8988T (cell line): ENCODE measurements around the gene PPP1R14C.

Source experiments
- DNase-seq: peaks from one replicate; pipeline ENCODE4 v3.0.0; 2011

Gene PPP1R14C

GRCh38 chr6:150196942-150197745, 54.3 kb downstream of the PPP1R14C start:
- DNase-seq = no peak

- no peak for DNase-seq
Measured at GRCh38 chr6:150198532-150198931, 55.7 kb downstream of the PPP1R14C start.

- DNase-seq = no peak
Measured at GRCh38 chr6:150199241-150199640, 56.4 kb downstream of the PPP1R14C start.

- no peak for DNase-seq
Measured at GRCh38 chr6:150200428-150201100, 57.7 kb downstream of the PPP1R14C start.

- DNase-seq = no peak
Measured at GRCh38 chr6:150201285-150201684, 58.4 kb downstream of the PPP1R14C start.

GRCh38 chr6:150201772-150202329, 59.0 kb downstream of the PPP1R14C start:
- no peak for DNase-seq

GRCh38 chr6:150202404-150202803, 59.6 kb downstream of the PPP1R14C start:
- no peak for DNase-seq

GRCh38 chr6:150202934-150203333, 60.1 kb downstream of the PPP1R14C start:
- no peak for DNase-seq

GRCh38 chr6:150203378-150203777, 60.5 kb downstream of the PPP1R14C start:
- DNase-seq = no peak

- DNase-seq = no peak
Measured at GRCh38 chr6:150203871-150204545, 61.2 kb downstream of the PPP1R14C start.

GRCh38 chr6:150204705-150205472, 62.0 kb downstream of the PPP1R14C start:
- no peak for DNase-seq

- DNase-seq = no peak
Measured at GRCh38 chr6:150207931-150208570, 65.2 kb downstream of the PPP1R14C start.

- no peak for DNase-seq
Measured at GRCh38 chr6:150208611-150209352, 65.9 kb downstream of the PPP1R14C start.

- no peak for DNase-seq
Measured at GRCh38 chr6:150209415-150209814, 66.6 kb downstream of the PPP1R14C start.

- DNase-seq = no peak
Measured at GRCh38 chr6:150211700-150212511, 69.1 kb downstream of the PPP1R14C start.

- DNase-seq = no peak
Measured at GRCh38 chr6:150212778-150213177, 69.9 kb downstream of the PPP1R14C start.

- no peak for DNase-seq
Measured at GRCh38 chr6:150213301-150213700, 70.5 kb downstream of the PPP1R14C start.

- DNase-seq = no peak
Measured at GRCh38 chr6:150214310-150214709, 71.5 kb downstream of the PPP1R14C start.

- DNase-seq = no peak
Measured at GRCh38 chr6:150220634-150221551, 78.0 kb downstream of the PPP1R14C start.
